NB4 (cell line): ENCODE results near the gene ARID2.

ENCODE experiments used
- POLR2A ChIP-seq: IDR thresholded peaks from 2 replicates; pipeline ENCODE4 v1.6.1; 2011; ENCODE audit warnings: mild to moderate bottlenecking; ENCODE audit not compliant: insufficient read length; ENCODE audit errors: extremely low read depth
- TF ChIP-seq, protein P1 (sequence below): IDR thresholded peaks from one replicate; pipeline ENCODE4 v1.5.1; 2012; ENCODE audit warnings: low read depth, low read length
- TF ChIP-seq, protein P2 (sequence below): IDR thresholded peaks from 2 replicates; pipeline ENCODE4 v1.6.1; 2011; ENCODE audit warnings: low read depth, low read length

DNA sequence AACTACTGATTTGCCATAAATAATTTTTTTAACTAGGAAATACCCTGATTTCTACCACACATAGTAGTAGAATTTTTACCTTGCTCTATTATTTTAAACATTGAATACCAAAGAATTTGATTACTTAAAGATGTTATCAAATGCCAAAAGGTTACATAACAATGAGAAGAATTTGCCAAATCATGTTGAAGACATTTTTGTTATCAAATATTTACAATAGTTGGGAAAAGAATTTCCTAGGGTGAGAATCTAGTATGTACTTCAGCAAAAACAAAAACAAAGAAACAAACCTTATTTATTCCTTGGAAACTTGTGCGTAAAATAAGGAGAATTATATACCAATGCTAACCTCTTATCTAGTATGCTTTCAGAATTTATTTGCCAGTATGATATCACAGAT lies 153.7 kb downstream of the ARID2 start:
- TF ChIP-seq, protein P1, sequence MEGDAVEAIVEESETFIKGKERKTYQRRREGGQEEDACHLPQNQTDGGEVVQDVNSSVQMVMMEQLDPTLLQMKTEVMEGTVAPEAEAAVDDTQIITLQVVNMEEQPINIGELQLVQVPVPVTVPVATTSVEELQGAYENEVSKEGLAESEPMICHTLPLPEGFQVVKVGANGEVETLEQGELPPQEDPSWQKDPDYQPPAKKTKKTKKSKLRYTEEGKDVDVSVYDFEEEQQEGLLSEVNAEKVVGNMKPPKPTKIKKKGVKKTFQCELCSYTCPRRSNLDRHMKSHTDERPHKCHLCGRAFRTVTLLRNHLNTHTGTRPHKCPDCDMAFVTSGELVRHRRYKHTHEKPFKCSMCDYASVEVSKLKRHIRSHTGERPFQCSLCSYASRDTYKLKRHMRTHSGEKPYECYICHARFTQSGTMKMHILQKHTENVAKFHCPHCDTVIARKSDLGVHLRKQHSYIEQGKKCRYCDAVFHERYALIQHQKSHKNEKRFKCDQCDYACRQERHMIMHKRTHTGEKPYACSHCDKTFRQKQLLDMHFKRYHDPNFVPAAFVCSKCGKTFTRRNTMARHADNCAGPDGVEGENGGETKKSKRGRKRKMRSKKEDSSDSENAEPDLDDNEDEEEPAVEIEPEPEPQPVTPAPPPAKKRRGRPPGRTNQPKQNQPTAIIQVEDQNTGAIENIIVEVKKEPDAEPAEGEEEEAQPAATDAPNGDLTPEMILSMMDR: no peak
- TF ChIP-seq, protein P2, sequence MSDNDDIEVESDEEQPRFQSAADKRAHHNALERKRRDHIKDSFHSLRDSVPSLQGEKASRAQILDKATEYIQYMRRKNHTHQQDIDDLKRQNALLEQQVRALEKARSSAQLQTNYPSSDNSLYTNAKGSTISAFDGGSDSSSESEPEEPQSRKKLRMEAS: no peak
- no peak for TF ChIP-seq POLR2A
